ENCODE measurements around the gene LONP1.
"Not testable (repeated sequence)": the region's sequence is repeated elsewhere in the genome, so short reads cannot be mapped to it uniquely, and the experiment has no call there.

LONP1 gene

DNA sequence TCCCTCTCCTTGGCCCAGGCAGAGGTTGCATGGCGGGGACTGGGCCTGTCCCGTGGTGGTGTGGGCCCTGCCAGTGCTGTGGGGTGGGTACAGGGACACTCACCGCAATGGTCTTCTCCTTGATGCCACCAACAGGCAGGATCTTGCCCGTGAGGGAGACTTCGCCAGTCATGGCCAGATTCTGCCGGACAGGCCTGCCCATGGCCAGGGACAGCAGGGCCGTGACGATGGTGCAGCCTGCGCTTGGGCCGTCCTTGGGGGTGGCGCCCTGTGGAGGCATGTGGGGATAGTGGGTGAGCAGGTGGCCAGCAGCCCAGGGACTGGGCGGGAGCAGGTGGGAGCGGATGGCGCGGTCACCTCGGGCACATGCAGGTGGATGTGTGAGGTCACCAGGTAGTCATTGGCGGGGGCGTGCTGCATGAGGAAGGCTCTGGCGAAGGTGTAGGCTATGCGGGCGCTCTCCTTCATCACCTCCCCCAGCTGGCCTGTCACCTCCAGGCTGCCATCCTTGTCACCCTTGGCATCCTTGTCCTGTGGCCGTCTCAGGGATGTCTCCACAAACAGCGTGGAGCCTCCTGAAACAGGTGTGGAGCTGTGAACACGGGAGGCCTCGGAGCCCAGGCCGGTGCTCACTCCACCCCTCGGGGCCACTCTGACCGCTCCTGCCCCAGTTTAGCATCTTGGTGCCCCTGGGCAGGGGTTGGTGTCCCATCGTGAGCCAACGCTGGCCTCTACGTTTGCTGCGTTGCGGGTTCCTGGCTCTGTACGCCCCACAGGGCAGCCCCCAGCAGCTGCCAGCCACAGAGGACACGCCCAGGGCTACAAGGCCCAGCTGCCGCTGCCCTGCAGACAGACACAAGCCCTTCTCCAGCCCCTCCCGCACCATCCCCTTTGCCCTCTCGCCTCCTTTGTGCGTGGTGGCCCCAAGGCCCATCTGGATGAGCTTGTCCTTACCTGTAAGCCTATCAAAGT is 26.5 kb downstream of the LONP1 start:
- DNase-seq (ENCODE audit: low read depth) = no peak

DNA sequence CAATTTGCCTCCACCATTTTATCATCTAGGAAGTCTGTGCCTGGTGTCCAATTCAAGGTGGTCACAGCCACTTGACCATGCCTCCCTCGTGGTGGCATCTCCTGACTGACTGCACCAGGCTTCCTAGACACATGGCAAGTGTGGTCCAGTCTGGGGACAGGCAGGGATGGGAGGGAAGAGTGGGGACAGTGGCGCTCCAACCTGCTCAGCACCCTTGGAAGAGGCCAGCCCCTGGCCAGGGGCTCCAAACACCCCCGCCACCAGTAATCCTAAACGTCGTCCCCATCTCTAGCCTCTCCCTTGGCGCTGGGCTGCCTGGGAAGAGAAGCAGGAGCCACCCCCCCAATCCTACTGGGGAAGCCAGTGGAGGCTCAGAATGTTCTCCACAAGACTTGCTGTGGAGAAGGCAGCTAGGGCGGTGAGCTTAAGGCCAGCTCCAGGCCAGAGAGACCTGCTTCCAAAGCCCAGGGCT is 27.2 kb downstream of the LONP1 start:
- DNase-seq (ENCODE audit: low read depth) = no peak

- DNase-seq (ENCODE audit: low read depth) = no peak
Measured at GRCh38 chr19:5691822-5692722, 27.9 kb downstream of the LONP1 start.

- peak; percentile 57 for DNase-seq (ENCODE audit: low read depth)
Measured at GRCh38 chr19:5690955-5691821, 28.8 kb downstream of the LONP1 start.

DNA sequence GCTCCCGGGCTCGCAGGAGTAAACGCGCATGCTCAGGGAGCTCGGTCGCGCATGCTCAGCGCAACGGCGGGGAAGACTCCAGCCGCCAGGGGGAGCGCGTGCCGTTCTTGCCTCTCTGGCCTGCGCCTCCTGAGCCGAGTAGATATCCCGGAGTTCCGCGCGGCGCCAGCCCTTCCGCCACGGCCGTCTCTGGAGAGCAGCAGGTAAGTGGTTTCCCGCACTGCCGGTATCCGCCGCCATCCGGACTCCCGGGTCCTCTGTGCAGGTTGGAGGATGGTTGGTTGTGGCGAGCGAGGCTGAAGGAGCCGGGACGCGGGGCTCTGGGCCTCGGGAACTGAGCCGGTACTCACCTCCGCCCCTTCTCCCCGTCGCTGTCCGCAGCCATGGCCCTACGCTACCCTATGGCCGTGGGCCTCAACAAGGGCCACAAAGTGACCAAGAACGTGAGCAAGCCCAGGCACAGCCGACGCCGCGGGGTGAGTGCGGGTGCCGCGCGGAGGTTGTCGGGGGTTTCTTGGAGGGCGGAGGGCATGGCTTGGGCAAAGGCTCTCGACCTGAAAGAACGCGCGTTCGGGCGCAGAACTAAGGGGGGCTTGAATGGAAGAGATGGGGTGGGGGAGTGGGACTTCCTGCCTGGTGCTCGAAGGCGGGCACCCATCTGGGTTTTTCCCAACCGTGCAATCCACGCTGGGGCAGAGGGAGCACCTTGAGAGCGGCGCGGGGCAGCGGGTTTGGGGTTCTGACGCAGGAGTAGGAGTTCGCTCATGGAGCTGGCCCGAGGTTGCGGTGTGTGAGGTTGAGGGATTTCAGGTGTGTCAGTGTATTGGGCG is 29.6 kb downstream of the LONP1 start, which contains the start of gene RPL36:
Gene RPL36, plus strand, starts transcription at position 171 of the 830 bp plus-strand sequence. Its CDS starts 213 bp downstream, at position 384.
- peak; percentile 96 for DNase-seq (ENCODE audit: low read depth)

GRCh38 chr19:5688262-5688881 is 31.6 kb downstream of the LONP1 start:
- DNase-seq (ENCODE audit: low read depth) = not testable (repeated sequence)

DNA sequence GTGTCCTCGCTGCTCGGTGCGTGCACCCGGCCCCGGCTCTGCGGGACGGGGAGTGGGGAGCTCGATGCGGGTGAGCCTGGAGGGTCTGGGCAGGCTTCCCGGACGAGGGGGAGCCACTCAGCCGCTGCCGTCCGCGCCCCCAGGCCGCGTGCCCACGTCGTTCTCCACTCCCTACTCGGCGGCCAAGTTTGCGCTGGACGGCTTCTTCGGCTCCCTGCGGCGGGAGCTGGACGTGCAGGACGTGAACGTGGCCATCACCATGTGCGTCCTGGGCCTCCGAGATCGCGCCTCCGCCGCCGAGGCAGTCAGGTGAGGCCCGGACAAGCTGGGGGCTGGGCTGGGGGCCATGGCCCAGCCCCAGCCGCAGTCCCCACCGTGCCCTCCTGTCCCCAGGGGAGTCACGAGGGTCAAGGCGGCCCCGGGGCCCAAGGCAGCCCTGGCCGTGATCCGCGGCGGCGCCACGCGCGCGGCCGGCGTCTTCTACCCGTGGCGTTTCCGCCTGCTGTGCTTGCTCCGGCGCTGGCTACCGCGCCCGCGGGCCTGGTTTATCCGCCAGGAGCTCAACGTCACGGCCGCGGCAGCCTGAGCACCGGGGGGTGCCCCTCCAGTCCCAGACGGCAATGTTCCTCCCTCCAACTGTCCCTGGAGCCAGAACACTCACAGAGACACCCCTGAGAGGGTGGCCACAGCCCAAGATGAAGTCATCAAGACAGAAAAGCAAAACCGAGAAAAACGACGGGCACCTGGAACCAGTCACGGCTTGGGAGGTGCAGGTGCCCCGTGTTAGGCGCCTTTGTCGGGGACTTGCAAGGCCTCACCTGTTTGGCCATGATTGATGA is 32.4 kb downstream of the LONP1 start:
- DNase-seq (ENCODE audit: low read depth) = no peak

DNA sequence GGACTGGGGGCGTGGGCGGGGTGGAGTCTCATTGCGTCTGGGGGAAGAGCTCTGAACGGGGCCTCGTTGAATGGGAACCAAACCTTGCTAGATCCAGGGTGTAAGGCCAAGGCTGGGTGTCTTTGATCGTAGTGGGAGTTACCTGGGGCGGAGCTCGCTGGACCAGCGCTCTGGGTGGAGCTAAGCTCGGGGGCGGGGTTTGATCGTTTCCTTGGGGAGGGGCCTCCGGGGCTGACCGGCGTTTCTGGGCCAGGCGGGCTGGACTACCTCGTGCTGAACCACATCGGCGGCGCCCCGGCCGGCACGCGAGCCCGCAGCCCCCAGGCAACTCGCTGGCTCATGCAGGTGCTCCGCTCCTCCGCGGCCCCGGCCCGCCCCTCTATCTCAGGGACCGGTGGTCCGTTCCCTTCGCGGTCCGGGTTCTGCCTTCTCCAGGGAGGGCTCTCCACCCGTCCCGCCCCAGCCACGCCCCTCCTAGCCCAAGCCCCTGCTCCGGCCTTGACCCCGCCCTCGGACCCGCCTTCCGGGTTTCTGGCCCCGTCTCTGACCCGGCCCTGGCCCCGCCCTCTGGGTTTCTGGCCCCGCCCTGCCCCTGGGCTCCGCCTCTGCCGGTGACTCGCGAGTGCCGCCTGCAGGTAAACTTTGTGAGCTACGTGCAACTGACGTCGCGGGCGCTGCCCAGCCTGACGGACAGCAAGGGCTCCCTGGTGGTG is 33.1 kb downstream of the LONP1 start:
- DNase-seq (ENCODE audit: low read depth) = peak; percentile 92

- no peak for DNase-seq (ENCODE audit: low read depth)
Measured at GRCh38 chr19:5686326-5686646, 33.7 kb downstream of the LONP1 start.

- no peak for DNase-seq (ENCODE audit: low read depth)
Measured at GRCh38 chr19:5684694-5685430, 35.1 kb downstream of the LONP1 start.

DNA sequence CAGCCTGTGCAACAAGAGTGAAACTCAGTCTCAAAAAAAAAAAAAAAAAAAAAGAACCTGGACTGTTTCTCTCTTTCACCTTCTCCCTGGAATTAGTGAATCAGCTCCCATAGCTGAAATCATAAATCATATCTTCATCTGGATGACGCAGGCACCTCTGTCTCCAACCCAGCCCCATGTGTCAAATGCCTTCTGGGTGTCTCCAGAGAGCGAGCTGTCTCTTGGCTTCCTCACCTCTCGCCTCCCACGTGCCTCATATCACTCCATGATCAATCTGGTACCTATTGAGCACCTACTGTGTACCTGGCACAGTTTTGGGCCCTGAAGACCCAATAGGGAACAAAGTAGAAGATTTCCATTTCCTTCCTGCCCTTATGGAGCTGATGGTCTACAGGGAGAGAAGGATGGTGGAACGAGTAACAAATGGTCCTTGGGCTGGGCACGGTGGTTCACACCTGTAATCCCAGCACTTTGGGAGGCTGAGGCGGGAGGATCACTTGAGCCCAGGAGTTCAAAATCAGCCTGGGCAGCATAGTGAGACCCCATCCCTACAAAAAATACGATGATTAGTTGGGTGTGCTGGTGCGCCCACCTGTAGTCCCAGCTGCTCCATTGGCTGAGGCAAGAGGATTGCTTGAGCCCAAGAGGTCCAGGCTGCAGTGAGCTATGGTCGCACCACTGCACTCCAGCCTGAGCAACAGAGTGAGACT is 36.6 kb downstream of the LONP1 start:
- DNase-seq (ENCODE audit: low read depth) = no peak

DNA sequence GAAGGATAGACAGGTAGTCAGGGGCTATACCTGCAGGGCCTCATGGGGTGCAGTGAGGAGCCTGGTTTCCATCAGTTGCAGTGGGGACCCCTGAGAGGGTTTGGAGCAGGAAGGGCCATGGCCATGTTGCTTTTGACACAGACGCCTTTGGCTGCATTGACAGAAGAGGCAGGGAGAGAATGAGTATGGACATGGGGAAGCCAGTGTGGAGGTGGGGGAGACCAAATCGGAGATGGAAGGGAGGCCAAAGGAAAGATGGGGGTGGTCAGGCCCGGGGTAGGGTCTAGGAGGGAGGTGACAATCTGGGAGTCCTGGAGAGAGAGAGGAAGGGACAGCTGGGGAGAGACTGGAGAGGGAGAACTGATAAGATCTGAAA is 37.9 kb downstream of the LONP1 start:
- DNase-seq (ENCODE audit: low read depth) = no peak

GRCh38 chr19:5681391-5682106 is 38.4 kb downstream of the LONP1 start:
- no peak for DNase-seq (ENCODE audit: low read depth)

DNA sequence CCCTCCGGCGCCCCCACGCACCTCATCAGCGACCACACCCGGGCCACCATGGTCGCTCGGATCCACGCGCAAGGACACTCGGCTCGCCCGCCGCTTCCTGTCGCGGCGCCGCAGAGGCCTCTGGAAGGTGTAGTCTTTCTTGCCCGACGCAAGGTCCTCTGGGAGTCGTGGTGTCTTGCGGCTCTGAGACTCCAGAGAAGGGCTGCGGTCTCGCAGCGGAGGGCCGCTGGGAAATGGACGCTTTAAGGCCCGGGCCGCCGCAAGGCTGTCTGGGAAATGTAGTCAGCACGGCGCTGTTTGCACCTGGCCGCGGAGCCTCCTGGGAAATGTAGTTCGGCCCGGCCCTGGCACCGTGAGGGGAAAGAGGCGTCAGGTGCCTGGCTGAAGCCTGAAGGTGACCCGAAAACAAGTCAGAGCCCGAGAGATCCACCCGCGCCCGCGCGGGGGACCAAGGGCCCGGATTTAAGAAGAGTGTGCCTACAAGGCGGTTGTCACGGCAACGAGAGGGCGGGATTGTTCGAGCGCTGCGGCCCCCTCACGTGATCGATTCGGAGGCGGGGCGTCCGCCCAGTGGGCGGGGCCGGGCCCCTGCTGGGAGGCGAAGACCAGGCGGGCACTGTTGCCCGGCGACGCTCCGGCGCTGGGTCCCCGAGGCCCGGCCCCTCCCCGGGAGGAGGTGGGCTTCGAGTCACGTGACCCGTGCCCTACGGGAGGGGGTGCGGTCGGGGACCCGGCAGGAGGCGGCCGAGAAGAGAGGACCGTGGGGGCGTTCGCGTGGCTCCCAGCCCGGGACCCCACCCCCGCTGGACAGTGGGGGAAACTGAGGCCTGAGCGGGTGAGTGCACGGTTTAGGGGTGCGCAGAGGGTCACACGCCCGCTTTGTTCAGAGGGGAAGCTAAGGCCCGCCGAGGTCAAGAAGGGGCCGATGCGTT is 39.2 kb downstream of the LONP1 start, which contains the start of the genes HSD11B1L and MICOS13:
Gene HSD11B1L, plus strand, starts transcription at position 591 of the 932 bp plus-strand sequence. CDS start 3,806 bp downstream, outside the sequence.
Gene MICOS13, minus strand, starts transcription at position 80 of the 932 bp plus-strand sequence. Its CDS starts 30 bp downstream, at position 50.
- peak; percentile 97 for DNase-seq (ENCODE audit: low read depth)

DNA sequence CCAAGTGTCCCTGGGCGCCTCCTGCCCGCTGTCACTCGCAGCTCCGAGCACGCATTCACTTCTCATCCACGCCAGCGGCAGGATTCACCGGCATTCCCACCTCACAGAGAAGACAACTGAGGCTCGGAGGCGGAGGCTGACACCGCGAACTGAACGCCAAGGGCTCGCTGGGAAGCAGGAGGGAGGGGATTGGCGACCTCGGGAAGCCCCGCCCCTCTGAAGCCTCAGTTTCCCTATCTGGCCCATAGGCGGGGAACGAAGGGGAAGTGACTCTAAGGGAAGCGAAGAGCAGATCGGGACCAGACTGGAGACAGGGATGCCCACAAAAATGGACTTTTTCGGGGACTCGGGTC is 39.9 kb downstream of the LONP1 start:
- no peak for DNase-seq (ENCODE audit: low read depth)

Measured in stimulated activated CD8-positive, alpha-beta memory T cell treated with anti-CD3 and anti-CD28 coated beads, Interleukin-12 subunit alpha, Interleukin-12 subunit beta, amount 100 ng/mL, for 4 hours (primary cell).